Body of pancreas (tissue), 4 donors: ENCODE data around the gene TJP1.

Experiments
- CTCF ChIP-seq, 7 experiments: fragments of 450-650 bp in 4 of 7; fragments of 200-600 bp in 3 of 7; sonication (generic) in 3 of 7; IDR thresholded peaks; one replicate each; pipeline ENCODE4 v1.5.1; 2016 to 2019; ENCODE audit warnings: antibody characterized with exemption in 7 of 7
- POLR2A ChIP-seq, 3 donors: fragments of 450-650 bp; IDR thresholded peaks; one replicate each; pipeline ENCODE4 v1.6.1; 2016; ENCODE audit warnings: antibody characterized with exemption in 3 of 3, mild to moderate bottlenecking in 2 of 3

GRCh38 chr15:29734917-29735572 lies 87.2 kb downstream of the TJP1 start:
- TF ChIP-seq CTCF (IDR thresholded peaks at IDR 0.05) (no peak), POLR2A (IDR thresholded peaks at IDR 0.05) (no peak)
